Neuronal stem cell (in vitro differentiated cells): ENCODE measurements around the gene RAB37.

Source experiments
- DNase-seq: peaks from one replicate; pipeline ENCODE4 v3.0.0-alpha.2; 2013; ENCODE audit warnings: low spot score
- H2AFZ ChIP-seq: one replicate; pipeline ENCODE4 v1.6.1; 2013; ENCODE audit warnings: mild to moderate bottlenecking, low read length, inconsistent platforms
- H2AK5ac ChIP-seq: 2 replicates; pipeline ENCODE4 v1.6.1; 2013; ENCODE audit warnings: low read depth, mild to moderate bottlenecking, inconsistent platforms, low read length, moderate library complexity, mixed read lengths
- H2BK120ac ChIP-seq: 2 replicates; pipeline ENCODE4 v1.6.1; 2013; ENCODE audit warnings: low read depth, mild to moderate bottlenecking, inconsistent platforms, low read length, moderate library complexity, mixed read lengths
- H2BK12ac ChIP-seq: one replicate; pipeline ENCODE4 v1.6.1; 2013; ENCODE audit warnings: low read length, inconsistent platforms
- H2BK15ac ChIP-seq: 2 replicates; pipeline ENCODE4 v1.6.1; 2013; ENCODE audit warnings: mild to moderate bottlenecking, low read length, inconsistent platforms, mixed read lengths
- H2BK5ac ChIP-seq: one replicate; pipeline ENCODE4 v1.6.1; 2013; ENCODE audit warnings: inconsistent platforms, mild to moderate bottlenecking, low read length, moderate library complexity
- H3K14ac ChIP-seq: one replicate; pipeline ENCODE4 v1.6.1; 2013; ENCODE audit warnings: low read length, inconsistent platforms
- H3K18ac ChIP-seq: 2 replicates; pipeline ENCODE4 v1.6.1; 2013; ENCODE audit warnings: low read length, inconsistent platforms
- H3K23ac ChIP-seq: 2 replicates; pipeline ENCODE4 v1.6.1; 2013; ENCODE audit warnings: low read depth, mild to moderate bottlenecking, mixed read lengths, low read length, inconsistent platforms; ENCODE audit not compliant: poor library complexity
- H3K27ac ChIP-seq: replicated peaks from 3 replicates; pipeline ENCODE4 v1.5.1; 2013; ENCODE audit warnings: low read length, inconsistent platforms
- H3K27me3 ChIP-seq, 3 experiments: 2 replicates each; pipeline ENCODE4 v1.6.1; 2013; ENCODE audit warnings: low read length in 3 of 3, mild to moderate bottlenecking in 2 of 3, inconsistent platforms in 1 of 3, low read depth in 1 of 3, mixed read lengths in 1 of 3, moderate library complexity in 1 of 3; ENCODE audit not compliant: control insufficient read depth in 3 of 3, insufficient read depth in 3 of 3
- H3K36me3 ChIP-seq, 2 donors: replicated peaks in 1 of 2; 2 replicates each; pipeline ENCODE4 v1.6.1; 2013; ENCODE audit warnings: low read length in 2 of 2; ENCODE audit not compliant: control insufficient read depth in 2 of 2, insufficient read depth in 2 of 2
- H3K4ac ChIP-seq: 2 replicates; pipeline ENCODE4 v1.6.1; 2013; ENCODE audit warnings: inconsistent platforms, mild to moderate bottlenecking, low read length, moderate library complexity
- H3K4me1 ChIP-seq, 2 donors: 1 replicate in 1 of 2; 2 replicates in 1 of 2; pipeline ENCODE4 v1.6.1; 2013; ENCODE audit warnings: low read length in 2 of 2, low read depth in 1 of 2; ENCODE audit not compliant: control insufficient read depth in 2 of 2, insufficient read depth in 1 of 2
- H3K4me2 ChIP-seq: one replicate; pipeline ENCODE4 v1.6.1; 2013; ENCODE audit warnings: mild to moderate bottlenecking, low read length, inconsistent platforms; ENCODE audit not compliant: insufficient read depth, poor library complexity, severe bottlenecking
- H3K4me3 ChIP-seq, 2 donors: 2 replicates each; pipeline ENCODE4 v1.5.1; 2013; ENCODE audit warnings: low read length in 2 of 2, mild to moderate bottlenecking in 2 of 2, inconsistent platforms in 1 of 2, moderate library complexity in 1 of 2
- H3K79me1 ChIP-seq: one replicate; pipeline ENCODE4 v1.6.1; 2013; ENCODE audit warnings: low read depth, mild to moderate bottlenecking, inconsistent platforms, low read length, moderate library complexity
- H3K9ac ChIP-seq: one replicate; pipeline ENCODE4 v1.6.1; 2013; ENCODE audit warnings: mild to moderate bottlenecking, low read depth, low read length, inconsistent platforms; ENCODE audit not compliant: poor library complexity
- H3K9me3 ChIP-seq, 2 donors: replicated peaks in 1 of 2; 2 replicates each; pipeline versions ENCODE3 to v1.6.1; 2013; ENCODE audit warnings: low read length in 2 of 2, mild to moderate bottlenecking in 2 of 2, inconsistent platforms in 1 of 2, low read depth in 1 of 2, mixed read lengths in 1 of 2, moderate library complexity in 1 of 2; ENCODE audit not compliant: control insufficient read depth in 2 of 2, insufficient read depth in 1 of 2
- H4K8ac ChIP-seq: one replicate; pipeline ENCODE4 v1.6.1; 2013; ENCODE audit warnings: low read depth, mild to moderate bottlenecking, inconsistent platforms, low read length, moderate library complexity
- H4K91ac ChIP-seq: one replicate; pipeline ENCODE4 v1.6.1; 2013; ENCODE audit warnings: low read length, low read depth, mild to moderate bottlenecking, inconsistent platforms; ENCODE audit not compliant: poor library complexity
- WGBS, 2 donors: extraction: QIAGEN DNeasy Blood & Tissue Kit; methylation state at CpG; one replicate each; pipeline ENCODE4 v1.1.7; 2013; ENCODE audit warnings: missing lambda C conversion rate in 2 of 2, mixed read lengths in 1 of 2; ENCODE audit not compliant: insufficient read length in 2 of 2, insufficient replicate concordance in 1 of 2; ENCODE audit errors: extremely low coverage in 2 of 2; 5-methylcytosine and 5-hydroxymethylcytosine counted together

RAB37 gene

GRCh38 chr17:74777901-74778515 is 41.0 kb downstream of the RAB37 start:
- Histone ChIP-seq H2BK120ac (no peak overlapping the region), H2AFZ (no peak overlapping the region), H3K4ac (no peak overlapping the region), H3K18ac (no peak overlapping the region), H2BK5ac (no peak overlapping the region), H2AK5ac (no peak overlapping the region), H2BK15ac (no peak overlapping the region), H4K91ac (no peak overlapping the region), H3K36me3 (peaks cover 16 to 35% of the 10 kb centered on the region in 2 donors), H2BK12ac (no peak overlapping the region), H3K4me2 (no peak overlapping the region), H3K23ac (no peak overlapping the region), H3K4me3 (peak overlapping the region in 1 of 2 donors; percentile 12), H3K79me1 (peaks cover 7% of the 10 kb centered on the region), H4K8ac (no peak overlapping the region), H3K27ac (no peak overlapping the region), H3K9ac (no peak overlapping the region), H3K9me3 (peaks cover 0 to 2% of the 10 kb centered on the region in 2 donors), H3K4me1 (peaks cover 8 to 17% of the 10 kb centered on the region in 2 donors), H3K14ac (no peak overlapping the region), H3K27me3 (no peaks in the 10 kb centered on the region)
- DNase-seq = no peak
- no CpG with 5 or more reads among the region's 6 CpGs for WGBS, 2 donors

- H3K4me3 ChIP-seq = no peak overlapping the region
- no peak overlapping the region for H2BK5ac ChIP-seq
- peaks cover 8 to 14% of the 10 kb centered on the region in 2 donors for H3K4me1 ChIP-seq
- H2AFZ ChIP-seq = no peak overlapping the region
- no peak overlapping the region for H2AK5ac ChIP-seq
- H4K8ac ChIP-seq = no peak overlapping the region
- peaks cover 7% of the 10 kb centered on the region for H3K79me1 ChIP-seq
- no peak overlapping the region for H3K14ac ChIP-seq
- H3K36me3 ChIP-seq = peaks cover 9 to 27% of the 10 kb centered on the region in 2 donors
- no peak overlapping the region for H4K91ac ChIP-seq
- no peak overlapping the region for H3K4me2 ChIP-seq
- H3K23ac ChIP-seq = no peak overlapping the region
- H3K27ac ChIP-seq = no peak overlapping the region
- peaks cover 0 to 2% of the 10 kb centered on the region in 2 donors for H3K9me3 ChIP-seq
- no peak overlapping the region for H3K18ac ChIP-seq
- H3K4ac ChIP-seq = no peak overlapping the region
- DNase-seq = no peak
- H2BK15ac ChIP-seq = no peak overlapping the region
- no peaks in the 10 kb centered on the region for H3K27me3 ChIP-seq
- no peak overlapping the region for H2BK120ac ChIP-seq
- no peak overlapping the region for H2BK12ac ChIP-seq
- H3K9ac ChIP-seq = no peak overlapping the region
- no CpG with 5 or more reads among the region's 5 CpGs for WGBS, 2 donors
Measured at GRCh38 chr17:74778960-74779359, 41.9 kb downstream of the RAB37 start.

- Histone ChIP-seq H3K36me3 (peaks cover 9 to 24% of the 10 kb centered on the region in 2 donors), H3K79me1 (peaks cover 7% of the 10 kb centered on the region), H3K9ac (no peak overlapping the region), H3K23ac (no peak overlapping the region), H2AK5ac (no peak overlapping the region), H4K8ac (no peak overlapping the region), H2BK120ac (no peak overlapping the region), H3K27ac (no peak overlapping the region), H3K4me3 (no peak overlapping the region), H3K4ac (no peak overlapping the region), H3K18ac (no peak overlapping the region), H2BK12ac (no peak overlapping the region), H3K27me3 (no peaks in the 10 kb centered on the region), H3K4me2 (no peak overlapping the region), H2BK5ac (no peak overlapping the region), H3K14ac (no peak overlapping the region), H2BK15ac (no peak overlapping the region), H4K91ac (no peak overlapping the region), H3K4me1 (peaks cover 8 to 13% of the 10 kb centered on the region in 2 donors), H3K9me3 (peaks cover 0 to 2% of the 10 kb centered on the region in 2 donors), H2AFZ (no peak overlapping the region)
- DNase-seq = no peak
- WGBS, 2 donors = no CpG with 5 or more reads among the region's 8 CpGs
Measured at GRCh38 chr17:74779501-74779900, 42.4 kb downstream of the RAB37 start.

GRCh38 chr17:74779948-74780400 is 42.9 kb downstream of the RAB37 start:
- H3K79me1 ChIP-seq = peaks cover 7% of the 10 kb centered on the region
- H3K23ac ChIP-seq = no peak overlapping the region
- H2BK5ac ChIP-seq = no peak overlapping the region
- DNase-seq = no peak
- H2AK5ac ChIP-seq = no peak overlapping the region
- H2BK120ac ChIP-seq = no peak overlapping the region
- no CpG with 5 or more reads among the region's 11 CpGs for WGBS, 2 donors
- H3K36me3 ChIP-seq = peaks cover 9 to 24% of the 10 kb centered on the region in 2 donors
- peaks cover 8 to 13% of the 10 kb centered on the region in 2 donors for H3K4me1 ChIP-seq
- no peaks in the 10 kb centered on the region for H3K27me3 ChIP-seq
- H2BK12ac ChIP-seq = no peak overlapping the region
- H3K9ac ChIP-seq = no peak overlapping the region
- H3K14ac ChIP-seq = no peak overlapping the region
- H2AFZ ChIP-seq = no peak overlapping the region
- peaks cover 0 to 2% of the 10 kb centered on the region in 2 donors for H3K9me3 ChIP-seq
- no peak overlapping the region for H4K8ac ChIP-seq
- no peak overlapping the region for H3K27ac ChIP-seq
- no peak overlapping the region for H3K4me3 ChIP-seq
- no peak overlapping the region for H3K4me2 ChIP-seq
- H2BK15ac ChIP-seq = no peak overlapping the region
- no peak overlapping the region for H3K18ac ChIP-seq
- H3K4ac ChIP-seq = no peak overlapping the region
- H4K91ac ChIP-seq = no peak overlapping the region
